ENCODE data around the gene SYT9.

- TF ChIP-seq ZC3H10 (CRISPR knock-in tag; IDR thresholded peaks at IDR 0.05) (no peak), GLIS3 (CRISPR knock-in tag; IDR thresholded peaks at IDR 0.05) (no peak), ZNF70 (CRISPR knock-in tag; IDR thresholded peaks at IDR 0.05) (no peak), SNAI2 (CRISPR knock-in tag; IDR thresholded peaks at IDR 0.05) (no peak), ZFP3 (CRISPR knock-in tag; IDR thresholded peaks at IDR 0.05) (no peak), ZFP30 (CRISPR knock-in tag; IDR thresholded peaks at IDR 0.05) (no peak), BACH2 (CRISPR knock-in tag; IDR thresholded peaks at IDR 0.05; ENCODE audit: borderline replicate concordance) (no peak), POU6F1 (CRISPR knock-in tag; IDR thresholded peaks at IDR 0.05; ENCODE audit: borderline replicate concordance, low read depth) (no peak), CSDC2 (CRISPR knock-in tag; IDR thresholded peaks at IDR 0.05) (no peak), RARB (CRISPR knock-in tag; IDR thresholded peaks at IDR 0.05) (no peak), ISL1 (CRISPR knock-in tag; IDR thresholded peaks at IDR 0.05) (no peak), PATZ1 (CRISPR knock-in tag; IDR thresholded peaks at IDR 0.05; ENCODE audit: borderline replicate concordance) (no peak)
These were observed 222.0 kb downstream of the SYT9 start for GRCh38 chr11:7473717-7474116.
